Activated T-helper 9 cell treated with anti-CD3 and anti-CD28 coated beads, Interleukin-2, amount 50 U/mL, for 16 hours (primary cell): Measurements from ENCODE around the gene KIF26A.
A peak's percentile ranks its signal among the peaks of the same experiment; 100 is the strongest.

Experiments used
- DNase-seq: peaks from one replicate; pipeline ENCODE4 v3.0.0-alpha.2; 2020; ENCODE audit warnings: low read depth

The KIF26A gene

GRCh38 chr14:104130974-104131651, 7.3 kb upstream of the KIF26A start:
- no peak for DNase-seq

- DNase-seq = no peak
Measured at GRCh38 chr14:104131968-104132732, 6.2 kb upstream of the KIF26A start.

- DNase-seq = no peak
Measured at GRCh38 chr14:104132981-104133380, 5.4 kb upstream of the KIF26A start.

- DNase-seq = no peak
Measured at GRCh38 chr14:104133496-104133895, 4.9 kb upstream of the KIF26A start.

- no peak for DNase-seq
Measured at GRCh38 chr14:104134061-104134965, 4.1 kb upstream of the KIF26A start.

- DNase-seq = no peak
Measured at GRCh38 chr14:104135121-104135903, 3.1 kb upstream of the KIF26A start.

GRCh38 chr14:104135904-104136471, 2.4 kb upstream of the KIF26A start:
- no peak for DNase-seq

GRCh38 chr14:104136472-104137296, 1.7 kb upstream of the KIF26A start:
- no peak for DNase-seq

GRCh38 chr14:104137297-104138097, 890 bp upstream of the KIF26A start:
- DNase-seq = peak; percentile 45

- DNase-seq = no peak
Measured at GRCh38 chr14:104138718-104139459, 502 bp downstream of the KIF26A start.

- no peak for DNase-seq
Measured at GRCh38 chr14:104139460-104140212, 1.2 kb downstream of the KIF26A start.

- DNase-seq = no peak
Measured at GRCh38 chr14:104140213-104140462, 1.8 kb downstream of the KIF26A start.

GRCh38 chr14:104140463-104141331, 2.3 kb downstream of the KIF26A start:
- DNase-seq = no peak

GRCh38 chr14:104141621-104142091, 3.3 kb downstream of the KIF26A start:
- no peak for DNase-seq

GRCh38 chr14:104142136-104142945, 4.0 kb downstream of the KIF26A start:
- no peak for DNase-seq

GRCh38 chr14:104142946-104143470, 4.6 kb downstream of the KIF26A start:
- no peak for DNase-seq
